Smooth muscle cell (in vitro differentiated cells): ENCODE data around the gene CRYBA2. TPM values are rescaled to one million over a fixed set of nuclear protein-coding genes. Genes with fewer than 3 reads are reported as not detected.
A peak's percentile ranks its signal among the peaks of the same experiment; 100 is the strongest.

ENCODE experiments used
- DNase-seq: peaks from one replicate; lab custom pipeline; 2025; ENCODE audit not compliant: unreplicated experiment; lab: John Stamatoyannopoulos, UW
- H2AFZ ChIP-seq: fragments of 200-600 bp; sonication (generic); 2 replicates; pipeline ENCODE4 v1.6.0; 2016; ENCODE audit warnings: antibody characterized with exemption, low read depth, mild to moderate bottlenecking
- H3F3A ChIP-seq: fragments of 200-600 bp; sonication (generic); 2 replicates; pipeline ENCODE4 v1.6.0; 2017; ENCODE audit warnings: antibody characterized with exemption, low read depth
- H3K27ac ChIP-seq: fragments of 200-600 bp; sonication (generic); 2 replicates; pipeline ENCODE4 v1.5.1; 2016; ENCODE audit warnings: low read depth, mild to moderate bottlenecking
- H3K27me3 ChIP-seq: fragments of 200-600 bp; sonication (generic); 2 replicates; pipeline ENCODE4 v1.6.1; 2016; ENCODE audit warnings: low read depth, mild to moderate bottlenecking
- H3K36me3 ChIP-seq: fragments of 200-600 bp; sonication (generic); 2 replicates; pipeline ENCODE4 v1.5.1; 2016; ENCODE audit warnings: low read depth
- H3K4me1 ChIP-seq: fragments of 200-600 bp; sonication (generic); 2 replicates; pipeline ENCODE4 v1.5.1; 2016; ENCODE audit warnings: low read depth
- H3K4me2 ChIP-seq: fragments of 200-600 bp; sonication (generic); 2 replicates; pipeline ENCODE4 v1.6.0; 2016; ENCODE audit warnings: mild to moderate bottlenecking
- H3K4me3 ChIP-seq: fragments of 200-600 bp; sonication (generic); 2 replicates; pipeline ENCODE4 v1.5.1; 2016; ENCODE audit warnings: mild to moderate bottlenecking
- H3K79me2 ChIP-seq: fragments of 200-600 bp; sonication (generic); 2 replicates; pipeline ENCODE4 v1.6.0; 2016; ENCODE audit warnings: low read depth, mild to moderate bottlenecking
- H3K9ac ChIP-seq: fragments of 200-600 bp; sonication (generic); 2 replicates; pipeline ENCODE4 v1.6.0; 2016; ENCODE audit warnings: low read depth
- H3K9me3 ChIP-seq: fragments of 200-600 bp; sonication (generic); replicated peaks from 2 replicates; pipeline ENCODE4 v1.5.1; 2016; ENCODE audit warnings: low read depth
- H4K20me1 ChIP-seq: fragments of 200-600 bp; sonication (generic); 2 replicates; pipeline ENCODE4 v1.6.0; 2016; ENCODE audit warnings: low read depth
- WGBS: methylation state at CpG from one replicate; pipeline ENCODE4 v1.1.7; 2016; ENCODE audit warnings: low lambda C conversion rate; 5-methylcytosine and 5-hydroxymethylcytosine counted together
- polyA plus RNA-seq: library from polyadenylated mRNA; unstranded; fragments of >200 nt; fragmentation: Nextera tagmentation; extraction: Ambion mirVana; gene quantifications from 2 replicates; pipeline ENCODE4 v1.2.1, GENCODE V29; 2016
- total RNA-seq: library from RNA; depleted of rRNA; stranded (reverse); fragments of >200 nt; gene quantifications from 2 replicates; pipeline ENCODE4 v1.2.3, GENCODE V29; 2014
- TF ChIP-seq, protein P1 (sequence below): fragments of 200-600 bp; sonication (generic); IDR thresholded peaks from 2 replicates; pipeline ENCODE4 v1.5.1; 2017; ENCODE audit warnings: borderline replicate concordance, mild to moderate bottlenecking, antibody characterized with exemption; ENCODE audit not compliant: insufficient read depth, poor library complexity, severe bottlenecking

Gene CRYBA2
- total and polyA plus RNA-seq, 2 experiments from 2014 or later: not detected

DNA sequence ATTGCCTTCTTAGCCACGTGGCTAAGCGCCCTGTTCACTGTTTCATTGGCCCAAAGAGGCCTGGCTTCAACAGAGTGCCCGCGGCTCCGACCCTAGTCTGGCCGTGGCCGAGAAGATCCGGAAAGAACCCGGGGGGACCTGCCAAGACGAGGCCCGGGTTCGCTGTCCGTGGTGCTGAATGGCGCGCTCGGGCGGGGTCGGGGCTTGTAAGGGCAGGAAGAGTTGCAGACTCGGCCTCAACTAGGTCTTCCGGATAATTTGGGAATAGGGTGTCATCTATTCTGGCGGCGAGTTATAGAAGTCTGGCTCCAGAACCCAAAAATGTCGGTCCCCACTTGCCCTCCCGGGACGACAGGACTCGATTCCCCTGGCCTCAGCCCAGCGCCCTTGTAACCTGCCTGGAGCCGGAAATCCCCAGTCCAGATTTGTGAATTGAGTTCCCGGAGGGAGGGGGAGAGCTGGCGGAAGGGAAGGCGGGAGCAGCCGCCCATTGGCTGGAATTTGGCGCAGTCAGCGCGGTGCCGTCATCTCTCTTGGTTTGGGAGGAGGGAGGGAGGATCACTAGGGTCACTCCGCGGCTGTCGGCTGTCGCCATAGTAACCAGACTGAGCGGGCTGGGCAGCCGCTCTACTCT lies 30.2 kb downstream of the CRYBA2 start:
- no peak overlapping the region for H3K27ac ChIP-seq
- H3F3A ChIP-seq: peaks cover 6% of the 10 kb centered on the region
- DNase-seq: peak; percentile 67
- WGBS: 1% methylated on average over 42 of the region's 42 CpGs
- H3K9ac ChIP-seq: no peak overlapping the region
- TF ChIP-seq, protein P1, sequence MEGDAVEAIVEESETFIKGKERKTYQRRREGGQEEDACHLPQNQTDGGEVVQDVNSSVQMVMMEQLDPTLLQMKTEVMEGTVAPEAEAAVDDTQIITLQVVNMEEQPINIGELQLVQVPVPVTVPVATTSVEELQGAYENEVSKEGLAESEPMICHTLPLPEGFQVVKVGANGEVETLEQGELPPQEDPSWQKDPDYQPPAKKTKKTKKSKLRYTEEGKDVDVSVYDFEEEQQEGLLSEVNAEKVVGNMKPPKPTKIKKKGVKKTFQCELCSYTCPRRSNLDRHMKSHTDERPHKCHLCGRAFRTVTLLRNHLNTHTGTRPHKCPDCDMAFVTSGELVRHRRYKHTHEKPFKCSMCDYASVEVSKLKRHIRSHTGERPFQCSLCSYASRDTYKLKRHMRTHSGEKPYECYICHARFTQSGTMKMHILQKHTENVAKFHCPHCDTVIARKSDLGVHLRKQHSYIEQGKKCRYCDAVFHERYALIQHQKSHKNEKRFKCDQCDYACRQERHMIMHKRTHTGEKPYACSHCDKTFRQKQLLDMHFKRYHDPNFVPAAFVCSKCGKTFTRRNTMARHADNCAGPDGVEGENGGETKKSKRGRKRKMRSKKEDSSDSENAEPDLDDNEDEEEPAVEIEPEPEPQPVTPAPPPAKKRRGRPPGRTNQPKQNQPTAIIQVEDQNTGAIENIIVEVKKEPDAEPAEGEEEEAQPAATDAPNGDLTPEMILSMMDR: no peak
- no peak overlapping the region for H2AFZ ChIP-seq
- H3K4me3 ChIP-seq: peak overlapping the region; percentile 33
- H3K36me3 ChIP-seq: no peaks in the 10 kb centered on the region
- no peaks in the 10 kb centered on the region for H3K9me3 ChIP-seq
- no peaks in the 10 kb centered on the region for H3K79me2 ChIP-seq
- H3K4me2 ChIP-seq: peak overlapping the region; percentile 79
- no peaks in the 10 kb centered on the region for H4K20me1 ChIP-seq
- H3K27me3 ChIP-seq: peaks cover 51% of the 10 kb centered on the region
- peaks cover 19% of the 10 kb centered on the region for H3K4me1 ChIP-seq

DNA sequence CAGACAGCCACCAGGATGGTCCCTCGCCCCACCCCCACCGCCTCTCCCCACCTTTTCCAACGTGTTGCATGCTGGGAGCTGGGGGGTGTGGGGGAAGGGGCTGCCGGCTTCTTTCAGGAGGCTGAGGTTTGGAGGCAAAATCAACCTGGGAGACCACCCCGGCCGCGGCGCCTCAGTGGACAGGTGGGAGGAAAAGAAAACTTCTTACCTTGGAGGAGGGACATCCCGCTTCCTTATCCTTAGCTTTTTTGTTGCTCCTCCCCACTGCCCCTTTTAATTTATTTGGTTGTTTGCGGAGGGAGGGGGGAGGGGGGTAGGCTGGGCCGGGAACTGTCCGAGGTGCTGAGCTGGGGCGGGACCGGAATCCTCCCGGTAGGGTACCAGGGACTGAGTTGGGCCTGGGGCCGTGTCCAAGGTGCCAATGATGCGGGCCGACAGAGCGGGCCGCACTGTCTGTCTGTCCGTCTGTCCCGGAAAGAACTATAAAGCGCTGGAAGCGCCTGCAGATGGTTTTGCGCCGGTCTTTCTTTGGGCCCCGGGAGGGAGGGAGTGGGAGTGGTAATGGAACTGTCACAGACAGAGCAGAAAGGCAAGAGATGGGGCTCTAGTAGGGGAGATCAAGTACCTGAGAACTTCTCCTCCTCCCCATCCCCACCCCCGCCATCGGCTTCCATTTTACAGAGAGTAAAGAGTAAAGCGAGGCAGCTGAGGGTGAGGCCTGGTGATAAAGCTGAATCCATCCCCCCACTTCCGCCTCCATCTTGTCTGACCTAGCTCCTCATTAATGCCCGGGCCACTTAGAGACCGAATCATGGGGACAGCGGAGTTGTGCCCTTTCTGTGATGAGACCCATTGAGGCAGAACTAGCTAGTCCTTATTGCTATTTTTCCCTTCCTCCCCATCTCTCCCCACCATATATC lies 31.3 kb downstream of the CRYBA2 start:
- H4K20me1 ChIP-seq: no peaks in the 10 kb centered on the region
- H3K27me3 ChIP-seq: peaks cover 56% of the 10 kb centered on the region
- no peak overlapping the region for H3K4me3 ChIP-seq
- no peak overlapping the region for H3K4me2 ChIP-seq
- TF ChIP-seq, protein P1: no peak
- peaks cover 19% of the 10 kb centered on the region for H3K4me1 ChIP-seq
- H2AFZ ChIP-seq: no peak overlapping the region
- 28% methylated on average over 28 of the region's 34 CpGs for WGBS
- H3K79me2 ChIP-seq: no peaks in the 10 kb centered on the region
- peaks cover 6% of the 10 kb centered on the region for H3F3A ChIP-seq
- no peak overlapping the region for H3K27ac ChIP-seq
- no peak overlapping the region for H3K9ac ChIP-seq
- no peaks in the 10 kb centered on the region for H3K9me3 ChIP-seq
- H3K36me3 ChIP-seq: no peaks in the 10 kb centered on the region
- no peak for DNase-seq

DNA sequence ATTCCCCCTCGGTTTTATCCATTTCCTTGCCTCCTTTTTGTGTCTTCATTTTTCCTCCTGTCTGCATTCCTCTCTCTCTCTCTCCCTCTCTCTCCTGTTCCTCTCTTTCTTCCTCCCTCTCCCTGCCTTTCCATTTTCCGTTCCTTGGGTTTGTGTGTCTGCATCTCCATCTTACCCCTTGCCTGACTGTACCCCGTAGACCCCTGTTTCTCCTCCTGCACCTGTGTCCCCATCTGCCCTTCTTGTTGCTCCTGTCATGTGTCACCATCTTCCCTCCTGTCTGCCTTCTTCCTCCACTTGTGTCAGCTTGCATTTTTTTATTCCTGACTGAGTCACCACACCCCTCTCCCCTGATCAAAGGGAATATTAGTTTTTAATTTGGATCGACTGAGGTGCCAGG lies 32.0 kb downstream of the CRYBA2 start:
- Histone ChIP-seq H3K4me3 (no peak overlapping the region), H3K9me3 (no peaks in the 10 kb centered on the region), H3K4me1 (peaks cover 19% of the 10 kb centered on the region), H2AFZ (no peak overlapping the region), H3K9ac (no peak overlapping the region), H3K27me3 (peaks cover 59% of the 10 kb centered on the region), H3F3A (peaks cover 6% of the 10 kb centered on the region), H4K20me1 (no peaks in the 10 kb centered on the region), H3K36me3 (no peaks in the 10 kb centered on the region), H3K79me2 (no peaks in the 10 kb centered on the region), H3K27ac (no peak overlapping the region), H3K4me2 (no peak overlapping the region)
- WGBS: 27% methylated on average over 4 of the region's 4 CpGs
- no peak for DNase-seq
- TF ChIP-seq, protein P1: no peak
